Smooth muscle cell (in vitro differentiated cells): ENCODE measurements around the gene PLA2G12A. TPM values are rescaled to one million over a fixed set of nuclear protein-coding genes. Genes with fewer than 3 reads are reported as not detected.
A peak's percentile ranks its signal among the peaks of the same experiment; 100 is the strongest.

ENCODE experiments used
- DNase-seq: peaks from one replicate; lab custom pipeline; 2025; ENCODE audit not compliant: unreplicated experiment; lab: John Stamatoyannopoulos, UW
- H2AFZ ChIP-seq: fragments of 200-600 bp; sonication (generic); 2 replicates; pipeline ENCODE4 v1.6.0; 2016; ENCODE audit warnings: antibody characterized with exemption, low read depth, mild to moderate bottlenecking
- H3F3A ChIP-seq: fragments of 200-600 bp; sonication (generic); 2 replicates; pipeline ENCODE4 v1.6.0; 2017; ENCODE audit warnings: antibody characterized with exemption, low read depth
- H3K27ac ChIP-seq: fragments of 200-600 bp; sonication (generic); 2 replicates; pipeline ENCODE4 v1.5.1; 2016; ENCODE audit warnings: low read depth, mild to moderate bottlenecking
- H3K27me3 ChIP-seq: fragments of 200-600 bp; sonication (generic); 2 replicates; pipeline ENCODE4 v1.6.1; 2016; ENCODE audit warnings: low read depth, mild to moderate bottlenecking
- H3K36me3 ChIP-seq: fragments of 200-600 bp; sonication (generic); 2 replicates; pipeline ENCODE4 v1.5.1; 2016; ENCODE audit warnings: low read depth
- H3K4me1 ChIP-seq: fragments of 200-600 bp; sonication (generic); 2 replicates; pipeline ENCODE4 v1.5.1; 2016; ENCODE audit warnings: low read depth
- H3K4me2 ChIP-seq: fragments of 200-600 bp; sonication (generic); 2 replicates; pipeline ENCODE4 v1.6.0; 2016; ENCODE audit warnings: mild to moderate bottlenecking
- H3K4me3 ChIP-seq: fragments of 200-600 bp; sonication (generic); 2 replicates; pipeline ENCODE4 v1.5.1; 2016; ENCODE audit warnings: mild to moderate bottlenecking
- H3K79me2 ChIP-seq: fragments of 200-600 bp; sonication (generic); 2 replicates; pipeline ENCODE4 v1.6.0; 2016; ENCODE audit warnings: low read depth, mild to moderate bottlenecking
- H3K9ac ChIP-seq: fragments of 200-600 bp; sonication (generic); 2 replicates; pipeline ENCODE4 v1.6.0; 2016; ENCODE audit warnings: low read depth
- H3K9me3 ChIP-seq: fragments of 200-600 bp; sonication (generic); replicated peaks from 2 replicates; pipeline ENCODE4 v1.5.1; 2016; ENCODE audit warnings: low read depth
- H4K20me1 ChIP-seq: fragments of 200-600 bp; sonication (generic); 2 replicates; pipeline ENCODE4 v1.6.0; 2016; ENCODE audit warnings: low read depth
- WGBS: methylation state at CpG from one replicate; pipeline ENCODE4 v1.1.7; 2016; ENCODE audit warnings: low lambda C conversion rate; 5-methylcytosine and 5-hydroxymethylcytosine counted together
- polyA plus RNA-seq: library from polyadenylated mRNA; unstranded; fragments of >200 nt; fragmentation: Nextera tagmentation; extraction: Ambion mirVana; gene quantifications from 2 replicates; pipeline ENCODE4 v1.2.1, GENCODE V29; 2016
- total RNA-seq: library from RNA; depleted of rRNA; stranded (reverse); fragments of >200 nt; gene quantifications from 2 replicates; pipeline ENCODE4 v1.2.3, GENCODE V29; 2014
- TF ChIP-seq, protein P1 (sequence below): fragments of 200-600 bp; sonication (generic); IDR thresholded peaks from 2 replicates; pipeline ENCODE4 v1.5.1; 2017; ENCODE audit warnings: borderline replicate concordance, mild to moderate bottlenecking, antibody characterized with exemption; ENCODE audit not compliant: insufficient read depth, poor library complexity, severe bottlenecking

PLA2G12A gene
- total and polyA plus RNA-seq, 2 experiments from 2014 or later: 36.8 to 56.5 TPM

DNA sequence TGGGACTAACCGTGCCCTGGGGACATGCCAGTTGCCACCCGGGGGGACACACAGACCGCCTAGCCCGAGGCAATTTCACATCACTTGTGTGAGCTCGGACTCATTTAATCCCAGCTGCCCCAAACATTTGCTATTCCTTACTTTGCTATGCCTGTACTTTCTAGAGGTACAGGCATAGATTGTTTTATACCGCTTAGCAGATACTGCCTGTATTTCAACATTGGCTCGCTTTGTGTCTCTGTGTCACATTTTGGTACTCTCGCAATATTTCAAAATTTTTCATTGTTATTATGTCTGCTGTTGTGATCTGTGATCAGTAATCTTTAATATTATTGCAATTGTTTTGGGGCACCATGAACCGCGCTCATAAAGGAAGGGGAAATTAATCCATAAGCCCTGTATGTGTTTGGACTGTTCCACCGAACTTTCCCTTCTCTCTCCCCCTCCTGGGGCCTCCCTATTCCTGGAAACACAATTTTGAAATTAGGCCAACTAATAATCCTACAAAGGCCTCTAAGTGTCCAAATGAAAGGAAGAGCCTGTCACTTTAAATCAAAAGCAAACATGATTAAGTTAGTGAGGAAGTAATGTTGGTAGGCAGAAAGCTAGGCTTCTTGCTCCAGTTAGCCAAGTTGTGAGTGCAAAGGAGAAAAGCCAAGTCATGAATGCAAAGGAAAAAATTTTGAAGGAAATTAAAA lies 26.1 kb downstream of the PLA2G12A start:
- Histone ChIP-seq H3K9me3 (no peaks in the 10 kb centered on the region), H3K27me3 (no peaks in the 10 kb centered on the region), H3F3A (peaks cover 14% of the 10 kb centered on the region), H3K4me2 (peak overlapping the region; percentile 97), H3K4me3 (peak overlapping the region; percentile 74), H3K36me3 (no peaks in the 10 kb centered on the region), H4K20me1 (no peaks in the 10 kb centered on the region), H3K9ac (peak overlapping the region; percentile 83), H3K79me2 (peaks cover 31% of the 10 kb centered on the region), H3K4me1 (peaks cover 13% of the 10 kb centered on the region), H2AFZ (peak overlapping the region; percentile 97), H3K27ac (peak overlapping the region; percentile 5)
- TF ChIP-seq, protein P1, sequence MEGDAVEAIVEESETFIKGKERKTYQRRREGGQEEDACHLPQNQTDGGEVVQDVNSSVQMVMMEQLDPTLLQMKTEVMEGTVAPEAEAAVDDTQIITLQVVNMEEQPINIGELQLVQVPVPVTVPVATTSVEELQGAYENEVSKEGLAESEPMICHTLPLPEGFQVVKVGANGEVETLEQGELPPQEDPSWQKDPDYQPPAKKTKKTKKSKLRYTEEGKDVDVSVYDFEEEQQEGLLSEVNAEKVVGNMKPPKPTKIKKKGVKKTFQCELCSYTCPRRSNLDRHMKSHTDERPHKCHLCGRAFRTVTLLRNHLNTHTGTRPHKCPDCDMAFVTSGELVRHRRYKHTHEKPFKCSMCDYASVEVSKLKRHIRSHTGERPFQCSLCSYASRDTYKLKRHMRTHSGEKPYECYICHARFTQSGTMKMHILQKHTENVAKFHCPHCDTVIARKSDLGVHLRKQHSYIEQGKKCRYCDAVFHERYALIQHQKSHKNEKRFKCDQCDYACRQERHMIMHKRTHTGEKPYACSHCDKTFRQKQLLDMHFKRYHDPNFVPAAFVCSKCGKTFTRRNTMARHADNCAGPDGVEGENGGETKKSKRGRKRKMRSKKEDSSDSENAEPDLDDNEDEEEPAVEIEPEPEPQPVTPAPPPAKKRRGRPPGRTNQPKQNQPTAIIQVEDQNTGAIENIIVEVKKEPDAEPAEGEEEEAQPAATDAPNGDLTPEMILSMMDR: no peak
- 34% methylated on average over 11 of the region's 11 CpGs for WGBS
- no peak for DNase-seq

DNA sequence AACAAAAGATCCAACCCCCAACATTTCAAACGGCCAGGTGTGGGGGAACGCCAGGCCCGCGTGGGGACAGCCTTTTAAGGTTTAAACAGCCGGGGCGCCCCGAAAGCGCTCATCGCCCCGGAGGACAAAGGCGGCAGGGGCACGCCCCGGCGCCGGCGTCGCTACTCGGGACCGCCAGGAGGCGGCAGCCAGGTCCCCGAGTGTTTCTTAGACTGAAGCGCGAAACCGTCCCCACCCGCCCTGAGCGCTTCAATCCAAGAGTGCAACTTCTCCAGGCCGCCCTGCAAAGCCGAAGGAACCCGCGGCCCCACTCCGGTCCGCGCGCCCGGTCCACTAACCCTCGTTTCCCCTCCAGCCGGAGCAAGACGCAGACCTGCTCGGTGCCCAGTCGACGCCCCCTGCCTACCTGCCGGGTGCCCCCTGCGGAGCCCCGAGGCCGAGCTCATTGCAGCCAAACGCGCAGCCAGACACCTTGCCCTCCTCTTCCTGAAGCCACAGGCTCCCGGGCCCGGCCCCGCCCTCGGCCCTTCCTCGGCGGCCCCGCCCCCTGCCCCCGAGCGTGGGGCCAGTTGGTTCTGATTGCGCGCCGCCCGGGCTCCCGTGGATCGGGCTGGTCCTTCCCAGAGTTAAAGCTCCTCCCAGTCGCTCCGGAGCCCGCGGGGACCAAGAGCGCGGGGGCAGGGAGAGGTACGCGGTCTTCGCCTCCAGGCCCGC lies 26.8 kb downstream of the PLA2G12A start, which contains the start of gene CASP6:
Gene CASP6, minus strand, starts transcription at position 496 of the 714 bp plus-strand sequence. Its CDS starts 50 bp downstream, at position 446.
- Histone ChIP-seq H3K4me1 (peaks cover 13% of the 10 kb centered on the region), H3K27ac (peak within 1 kb of the TSS; percentile 56), H2AFZ (peak within 1 kb of the TSS; percentile 97), H4K20me1 (no peaks in the 10 kb centered on the region), H3K9me3 (no peaks in the 10 kb centered on the region), H3K9ac (peak within 1 kb of the TSS; percentile 83), H3K4me3 (peak within 1 kb of the TSS; percentile 74), H3K36me3 (no peaks in the 10 kb centered on the region), H3K27me3 (no peaks in the 10 kb centered on the region), H3K4me2 (peak within 1 kb of the TSS; percentile 97), H3F3A (peaks cover 14% of the 10 kb centered on the region), H3K79me2 (peaks cover 32% of the 10 kb centered on the region)
- peak; percentile 72 for DNase-seq
- TF ChIP-seq, protein P1: peak; percentile 55
- under 1% methylated on average over 59 of the region's 72 CpGs for WGBS

DNA sequence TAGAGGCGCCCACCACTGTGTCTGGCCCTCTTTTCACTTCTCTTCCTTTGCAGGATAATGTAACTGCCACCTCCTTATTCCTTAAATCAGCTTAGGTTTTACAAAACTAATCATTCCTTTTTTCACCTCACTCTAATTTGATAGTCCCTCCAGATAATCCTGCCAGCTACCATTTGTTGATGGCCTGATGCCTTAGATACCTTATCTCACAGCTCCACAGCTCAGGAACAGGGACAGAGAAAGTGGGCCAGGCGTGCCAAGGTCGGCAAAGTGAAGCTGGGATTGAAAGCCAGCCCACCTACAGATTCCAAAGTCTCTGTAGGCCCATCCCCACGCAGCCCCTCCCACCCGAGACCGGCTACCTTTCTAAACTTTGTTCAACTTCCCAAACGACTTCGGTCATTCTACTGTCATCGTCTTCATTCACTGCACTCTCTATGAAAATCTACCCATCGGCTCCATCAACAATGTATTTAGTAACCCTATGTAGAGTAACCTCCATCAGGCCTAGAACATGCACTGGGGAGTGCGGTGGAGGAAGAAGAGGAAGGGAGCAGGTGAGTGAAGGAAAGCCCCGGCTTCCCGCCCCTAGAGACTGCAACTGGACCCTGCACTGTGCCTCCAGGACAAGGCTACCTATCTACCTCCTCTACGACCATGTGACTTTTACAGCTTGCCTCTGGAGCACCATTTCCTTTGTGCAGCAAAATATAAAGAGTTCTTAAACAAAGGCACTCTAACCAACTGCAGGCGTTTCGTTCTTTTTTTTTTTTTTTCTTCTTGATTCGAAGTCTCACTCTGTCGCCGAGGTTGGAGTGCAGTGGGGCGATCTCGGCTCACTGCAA lies 28.1 kb downstream of the PLA2G12A start:
- peaks cover 13% of the 10 kb centered on the region for H3K4me1 ChIP-seq
- peak overlapping the region; percentile 56 for H3K27ac ChIP-seq
- WGBS: 45% methylated on average over 21 of the region's 21 CpGs
- DNase-seq: no peak
- H3K9me3 ChIP-seq: no peaks in the 10 kb centered on the region
- peaks cover 37% of the 10 kb centered on the region for H3K79me2 ChIP-seq
- TF ChIP-seq, protein P1: no peak
- no peaks in the 10 kb centered on the region for H3K27me3 ChIP-seq
- no peaks in the 10 kb centered on the region for H4K20me1 ChIP-seq
- peaks cover 14% of the 10 kb centered on the region for H3F3A ChIP-seq
- no peaks in the 10 kb centered on the region for H3K36me3 ChIP-seq
- H2AFZ ChIP-seq: peak overlapping the region; percentile 97
- peak overlapping the region; percentile 74 for H3K4me3 ChIP-seq
- H3K9ac ChIP-seq: peak overlapping the region; percentile 83
- H3K4me2 ChIP-seq: peak overlapping the region; percentile 97
